ENCODE results near the gene VPS13C.

The VPS13C gene

GRCh38 chr15:61820212-61820611, 240.0 kb downstream of the VPS13C start:
- no peaks in the 10 kb centered on the region for H3K36me3 ChIP-seq
- no peak overlapping the region for H3K4me3 ChIP-seq (ENCODE audit: low read depth, low read length)
- no peak overlapping the region for H3K27ac ChIP-seq
- DNase-seq, result no peak
- no peak for TF ChIP-seq CTCF (IDR thresholded peaks at IDR 0.05; ENCODE audit: low read depth, low read length)
- no peaks in the 10 kb centered on the region for H3K9me3 ChIP-seq (ENCODE audit: severe bottlenecking)
- H3K27me3 ChIP-seq (ENCODE audit: insufficient read depth, low read depth, severe bottlenecking), result no peaks in the 10 kb centered on the region

- no peak for TF ChIP-seq CTCF (IDR thresholded peaks at IDR 0.05; ENCODE audit: low read depth, low read length)
- H3K4me3 ChIP-seq (ENCODE audit: low read depth, low read length), result no peak overlapping the region
- H3K36me3 ChIP-seq, result no peaks in the 10 kb centered on the region
- H3K9me3 ChIP-seq (ENCODE audit: severe bottlenecking), result no peaks in the 10 kb centered on the region
- no peaks in the 10 kb centered on the region for H3K27me3 ChIP-seq (ENCODE audit: insufficient read depth, low read depth, severe bottlenecking)
- DNase-seq, result no peak
- no peak overlapping the region for H3K27ac ChIP-seq
Measured at GRCh38 chr15:61819386-61819785, 240.9 kb downstream of the VPS13C start.

GRCh38 chr15:61818801-61819200, 241.4 kb downstream of the VPS13C start:
- Histone ChIP-seq H3K9me3 (ENCODE audit: severe bottlenecking) (no peaks in the 10 kb centered on the region), H3K4me3 (ENCODE audit: low read depth, low read length) (no peak overlapping the region), H3K27me3 (ENCODE audit: insufficient read depth, low read depth, severe bottlenecking) (no peaks in the 10 kb centered on the region), H3K27ac (no peak overlapping the region), H3K36me3 (no peaks in the 10 kb centered on the region)
- TF ChIP-seq CTCF (IDR thresholded peaks at IDR 0.05; ENCODE audit: low read depth, low read length), result no peak
- DNase-seq, result no peak

GRCh38 chr15:61816856-61817255, 243.4 kb downstream of the VPS13C start:
- no peak for TF ChIP-seq CTCF (IDR thresholded peaks at IDR 0.05; ENCODE audit: low read depth, low read length)
- Histone ChIP-seq H3K9me3 (ENCODE audit: severe bottlenecking) (no peaks in the 10 kb centered on the region), H3K27ac (no peak overlapping the region), H3K4me3 (ENCODE audit: low read depth, low read length) (no peak overlapping the region), H3K27me3 (ENCODE audit: insufficient read depth, low read depth, severe bottlenecking) (no peaks in the 10 kb centered on the region), H3K36me3 (no peaks in the 10 kb centered on the region)
- DNase-seq, result no peak

- no peak for TF ChIP-seq CTCF (IDR thresholded peaks at IDR 0.05; ENCODE audit: low read depth, low read length)
- H3K36me3 ChIP-seq, result no peaks in the 10 kb centered on the region
- H3K9me3 ChIP-seq (ENCODE audit: severe bottlenecking), result no peaks in the 10 kb centered on the region
- H3K4me3 ChIP-seq (ENCODE audit: low read depth, low read length), result no peak overlapping the region
- H3K27me3 ChIP-seq (ENCODE audit: insufficient read depth, low read depth, severe bottlenecking), result no peaks in the 10 kb centered on the region
- no peak overlapping the region for H3K27ac ChIP-seq
- no peak for DNase-seq
Measured at GRCh38 chr15:61815356-61816083, 244.7 kb downstream of the VPS13C start.

GRCh38 chr15:61812476-61812875, 247.8 kb downstream of the VPS13C start:
- Histone ChIP-seq H3K36me3 (no peaks in the 10 kb centered on the region), H3K9me3 (ENCODE audit: severe bottlenecking) (no peaks in the 10 kb centered on the region), H3K27ac (no peak overlapping the region), H3K27me3 (ENCODE audit: insufficient read depth, low read depth, severe bottlenecking) (no peaks in the 10 kb centered on the region), H3K4me3 (ENCODE audit: low read depth, low read length) (no peak overlapping the region)
- no peak for DNase-seq
- no peak for TF ChIP-seq CTCF (IDR thresholded peaks at IDR 0.05; ENCODE audit: low read depth, low read length)

All from WERI-Rb-1 (cell line).